Stimulated activated naive CD4-positive, alpha-beta T cell treated with Interleukin-2 at 50 U/mL for 16 hours (primary cell): Measurements from ENCODE around the gene CDH13.

ENCODE experiments used
- DNase-seq: peaks from one replicate; lab custom pipeline; 2025; lab: John Stamatoyannopoulos, UW

CDH13 gene

GRCh38 chr16:83578171-83578570 is 951.4 kb downstream of the CDH13 start:
- no peak for DNase-seq

GRCh38 chr16:83579027-83579426 is 952.3 kb downstream of the CDH13 start:
- DNase-seq, result no peak

- no peak for DNase-seq
Measured at GRCh38 chr16:83579436-83579835, 952.7 kb downstream of the CDH13 start.

- no peak for DNase-seq
Measured at GRCh38 chr16:83581082-83581481, 954.3 kb downstream of the CDH13 start.

GRCh38 chr16:83581994-83582747 is 955.4 kb downstream of the CDH13 start:
- no peak for DNase-seq

GRCh38 chr16:83586036-83586435 is 959.3 kb downstream of the CDH13 start:
- no peak for DNase-seq

GRCh38 chr16:83586461-83587200 is 959.9 kb downstream of the CDH13 start:
- no peak for DNase-seq

- no peak for DNase-seq
Measured at GRCh38 chr16:83587201-83587600, 960.4 kb downstream of the CDH13 start.

GRCh38 chr16:83588070-83588469 is 961.3 kb downstream of the CDH13 start:
- no peak for DNase-seq

GRCh38 chr16:83589576-83589975 is 962.8 kb downstream of the CDH13 start:
- no peak for DNase-seq

GRCh38 chr16:83592778-83593177 is 966.0 kb downstream of the CDH13 start:
- DNase-seq, result no peak

- no peak for DNase-seq
Measured at GRCh38 chr16:83599789-83600462, 973.2 kb downstream of the CDH13 start.

- DNase-seq, result no peak
Measured at GRCh38 chr16:83602761-83603722, 976.3 kb downstream of the CDH13 start.

- DNase-seq, result no peak
Measured at GRCh38 chr16:83603723-83604570, 977.2 kb downstream of the CDH13 start.

- DNase-seq, result no peak
Measured at GRCh38 chr16:83606486-83607030, 979.8 kb downstream of the CDH13 start.

GRCh38 chr16:83609178-83609577 is 982.4 kb downstream of the CDH13 start:
- no peak for DNase-seq

GRCh38 chr16:83615141-83615952 is 988.6 kb downstream of the CDH13 start:
- DNase-seq, result no peak

- no peak for DNase-seq
Measured at GRCh38 chr16:83615953-83616350, 989.2 kb downstream of the CDH13 start.

GRCh38 chr16:83619381-83620150 is 992.8 kb downstream of the CDH13 start:
- DNase-seq, result no peak
